ENCODE results near the gene ERN1.
"Not testable (repeated sequence)": the region's sequence is repeated elsewhere in the genome, so short reads cannot be mapped to it uniquely, and the experiment has no call there.

The ERN1 gene

GRCh38 chr17:64020056-64020766 is 109.7 kb downstream of the ERN1 start, which contains the start of gene ICAM2:
TSS of gene ICAM2 (minus strand) at chr17:64020633. CDS start at chr17:64006691, 13,942 bp downstream.
- H3K4me3 ChIP-seq (ENCODE audit: low read depth, low read length): no peak within 1 kb of the TSS
- no peak for DNase-seq (ENCODE audit: low read depth)
- TF ChIP-seq CTCF (IDR thresholded peaks at IDR 0.05; ENCODE audit: low read depth, low read length, missing control alignments): no peak
- in situ Hi-C loops (cut with HindIII; ENCODE audit: low sequenced_read_pairs): loop anchor here (10.0 kb wide), 1 partner anchor 255 kb away; no protein-coding TSS in a partner anchor

GRCh38 chr17:64019551-64019961 is 110.4 kb downstream of the ERN1 start:
- in situ Hi-C loops (cut with HindIII; ENCODE audit: low sequenced_read_pairs): loop anchor here (5.0 kb wide), 1 partner anchor 77 kb away; no protein-coding TSS in a partner anchor
- DNase-seq (ENCODE audit: low read depth); H3K4me3 ChIP-seq (ENCODE audit: low read depth, low read length): not testable (repeated sequence)

GRCh38 chr17:64017381-64017980 is 112.5 kb downstream of the ERN1 start:
- DNase-seq (ENCODE audit: low read depth): no peak
- peak; percentile 11 for TF ChIP-seq CTCF (IDR thresholded peaks at IDR 0.05; ENCODE audit: low read depth, low read length, missing control alignments)
- H3K4me3 ChIP-seq (ENCODE audit: low read depth, low read length): no peak overlapping the region
- in situ Hi-C loops (cut with HindIII; ENCODE audit: low sequenced_read_pairs): loop anchor here (5.0 kb wide), 1 partner anchor 75 kb away; no protein-coding TSS in a partner anchor

- H3K4me3 ChIP-seq (ENCODE audit: low read depth, low read length): no peak overlapping the region
- DNase-seq (ENCODE audit: low read depth): no peak
- no peak for TF ChIP-seq CTCF (IDR thresholded peaks at IDR 0.05; ENCODE audit: low read depth, low read length, missing control alignments)
- in situ Hi-C loops (cut with HindIII; ENCODE audit: low sequenced_read_pairs): loop anchor here (5.0 kb wide), 1 partner anchor 75 kb away; no protein-coding TSS in a partner anchor
Measured at GRCh38 chr17:64016974-64017373, 113.0 kb downstream of the ERN1 start.

GRCh38 chr17:64016231-64016784 is 113.6 kb downstream of the ERN1 start:
- H3K4me3 ChIP-seq (ENCODE audit: low read depth, low read length): no peak overlapping the region
- peak; percentile 16 for TF ChIP-seq CTCF (IDR thresholded peaks at IDR 0.05; ENCODE audit: low read depth, low read length, missing control alignments)
- in situ Hi-C loops (cut with HindIII; ENCODE audit: low sequenced_read_pairs): loop anchor here (5.0 kb wide), 1 partner anchor 74 kb away; no protein-coding TSS in a partner anchor
- DNase-seq (ENCODE audit: low read depth): no peak

- TF ChIP-seq CTCF (IDR thresholded peaks at IDR 0.05; ENCODE audit: low read depth, low read length, missing control alignments): no peak
- DNase-seq (ENCODE audit: low read depth): no peak
- H3K4me3 ChIP-seq (ENCODE audit: low read depth, low read length): no peak overlapping the region
- in situ Hi-C loops (cut with HindIII; ENCODE audit: low sequenced_read_pairs): loop anchor here (5.0 kb wide), 1 partner anchor 73 kb away; no protein-coding TSS in a partner anchor
Measured at GRCh38 chr17:64015447-64015846, 114.5 kb downstream of the ERN1 start.
